ENCODE data around the gene MRPL34.
"Not testable (repeated sequence)": the region's sequence is repeated elsewhere in the genome, so short reads cannot be mapped to it uniquely, and the experiment has no call there.

The MRPL34 gene
- 13.8 to 32.2 reads per million in 2 donors for total RNA-seq

DNA sequence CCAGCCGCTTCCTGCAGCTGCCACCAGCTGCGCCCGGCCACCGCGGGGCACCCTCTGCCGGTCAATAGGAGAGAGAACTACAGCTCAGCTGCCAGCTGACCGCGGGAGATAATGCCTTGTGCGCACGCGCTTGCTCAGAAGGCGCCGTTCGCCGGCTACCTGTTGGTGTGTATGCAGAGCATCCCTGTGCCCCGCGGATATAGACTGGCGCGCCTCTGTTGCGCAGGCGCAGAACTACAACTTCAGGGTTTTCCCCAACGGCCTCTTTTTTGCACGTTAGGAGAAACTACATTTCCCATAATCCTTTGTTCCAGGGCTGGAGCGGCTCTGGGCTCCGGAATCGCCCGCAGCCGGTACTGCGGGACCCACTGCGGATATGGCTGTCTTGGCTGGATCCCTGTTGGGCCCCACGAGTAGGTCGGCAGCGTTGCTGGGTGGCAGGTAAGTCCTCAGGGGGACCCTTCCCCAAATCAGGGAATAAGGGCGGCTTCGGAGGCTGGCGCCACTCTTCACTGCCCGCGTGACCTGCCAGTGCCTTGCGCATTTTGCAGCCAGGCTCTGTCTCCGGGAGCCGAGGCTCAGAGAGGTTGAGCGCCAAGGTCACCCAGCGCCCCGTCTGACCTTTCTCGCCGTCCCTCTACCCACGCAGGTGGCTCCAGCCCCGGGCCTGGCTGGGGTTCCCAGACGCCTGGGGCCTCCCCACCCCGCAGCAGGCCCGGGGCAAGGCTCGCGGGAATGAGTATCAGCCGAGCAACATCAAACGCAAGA lies at the start of gene MRPL34:
TSS of gene MRPL34 (plus strand) at position 356 of the 768 bp plus-strand sequence. CDS start at position 377, 21 bp downstream.
- peak; percentile 85 for DNase-seq

DNA sequence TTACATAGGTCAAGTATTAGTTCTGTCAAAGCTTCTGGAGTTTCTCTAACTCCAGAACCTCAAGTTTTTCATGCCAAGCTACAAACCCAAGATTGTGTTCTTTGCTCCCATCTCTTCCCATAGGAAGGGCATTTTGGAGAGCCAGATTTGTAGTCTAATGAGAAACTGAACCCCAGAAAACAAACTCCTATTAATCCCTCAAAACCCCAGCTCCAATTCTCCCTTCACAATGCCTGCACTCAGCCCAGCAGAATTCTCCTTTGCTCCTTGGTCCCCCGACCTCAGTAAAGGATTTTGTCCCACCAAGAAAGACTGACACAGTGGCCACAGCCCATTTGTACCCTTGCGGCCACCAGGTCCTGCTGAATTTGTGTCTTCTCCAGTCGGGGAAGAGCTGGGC lies 49.5 kb upstream of the MRPL34 start:
- DNase-seq = no peak

DNA sequence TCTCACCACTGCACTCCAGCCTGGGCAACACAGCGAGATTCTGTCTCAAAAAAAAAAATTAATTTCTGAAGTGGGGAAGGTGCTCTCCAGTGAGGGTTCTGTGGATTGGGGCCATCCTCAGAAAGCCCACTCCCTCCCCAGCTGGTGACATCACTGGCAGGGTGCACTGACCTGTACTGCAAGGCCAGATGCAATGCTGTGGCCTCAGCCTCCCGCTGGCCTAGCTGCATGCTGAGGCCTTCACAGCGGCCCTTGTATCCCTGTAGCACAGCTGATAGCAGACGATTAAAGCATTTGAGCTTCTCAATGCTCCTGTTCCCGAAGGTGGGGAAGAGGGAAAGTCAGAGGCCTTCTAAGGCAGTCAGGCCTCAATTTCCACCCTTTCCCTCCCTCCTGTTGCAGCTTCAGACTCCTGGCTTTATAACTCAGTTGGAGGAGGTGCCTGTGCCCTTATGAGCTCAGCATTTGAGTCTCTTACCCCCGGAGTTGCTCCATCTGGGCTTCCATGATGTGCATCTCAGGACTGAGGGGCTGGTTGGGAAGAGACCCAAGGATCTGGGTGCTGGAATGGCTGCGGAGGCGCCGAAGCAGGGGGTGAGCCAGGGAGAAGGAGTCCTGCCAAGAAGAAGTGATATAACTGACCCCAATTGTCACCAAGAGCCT lies 46.4 kb upstream of the MRPL34 start:
- DNase-seq = no peak

DNA sequence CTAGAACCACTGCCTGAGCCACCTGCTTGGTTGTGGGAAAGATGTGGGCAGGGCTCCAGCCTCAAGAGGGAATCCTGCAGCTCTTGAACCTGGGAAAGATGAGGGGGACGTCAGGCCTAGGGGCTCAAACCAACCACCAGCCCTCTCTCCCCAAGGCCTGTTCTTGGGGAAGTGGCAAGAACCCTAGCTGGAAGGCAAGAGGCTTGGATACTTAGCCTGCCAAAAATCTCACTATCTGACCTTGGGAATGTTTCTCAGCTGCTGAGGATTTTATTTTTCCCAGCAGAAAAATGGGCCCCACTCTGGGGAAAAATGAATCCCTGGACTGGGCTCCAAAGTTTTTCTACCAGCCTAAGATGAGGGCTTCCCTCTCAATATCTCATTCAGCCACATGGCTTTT lies 45.7 kb upstream of the MRPL34 start:
- no peak for DNase-seq

DNA sequence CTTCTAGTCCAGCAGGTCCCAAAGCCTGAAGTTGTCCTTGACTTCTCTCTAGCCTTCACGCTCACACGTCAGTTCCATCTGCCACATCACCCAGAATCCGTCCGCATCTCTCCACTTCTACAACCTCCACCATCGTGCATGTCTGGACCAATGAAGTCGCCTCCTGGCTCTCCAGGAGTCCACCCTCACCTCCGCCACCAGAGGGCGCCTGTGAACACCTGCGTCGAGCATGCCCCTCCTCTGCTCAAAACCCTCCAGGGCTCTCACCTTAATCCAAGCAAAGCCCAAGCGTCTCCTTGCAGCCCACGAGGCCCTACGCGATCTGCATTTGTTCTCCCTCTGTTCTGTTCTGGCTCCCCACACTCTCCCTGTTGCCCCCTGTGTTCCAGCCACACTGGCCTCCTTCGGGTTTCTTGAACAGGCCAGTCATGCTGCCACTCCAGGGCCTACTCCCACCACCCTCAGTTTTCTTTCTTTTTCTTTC lies 44.8 kb upstream of the MRPL34 start:
- DNase-seq = peak; percentile 92

DNA sequence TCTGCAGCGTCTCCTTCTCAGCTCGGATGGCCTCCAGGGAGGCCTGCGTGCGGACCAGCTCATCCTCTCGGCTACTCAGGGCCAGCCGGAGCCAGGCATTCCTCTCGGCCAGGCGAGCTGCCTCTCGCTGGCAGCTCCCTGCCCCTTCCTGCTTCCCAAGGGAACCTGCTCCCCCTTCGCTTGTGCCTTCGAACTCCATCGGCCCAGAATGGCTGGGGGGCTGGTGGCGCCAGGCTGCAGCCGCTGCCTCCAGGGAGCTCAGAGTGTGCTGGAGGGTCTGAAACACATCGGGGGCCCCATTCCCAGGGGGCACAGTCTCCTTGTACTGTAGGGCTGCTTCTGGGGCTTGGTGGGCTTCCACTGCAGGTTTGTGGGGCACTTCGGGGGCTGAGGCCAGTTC lies 43.1 kb upstream of the MRPL34 start:
- DNase-seq = no peak

DNA sequence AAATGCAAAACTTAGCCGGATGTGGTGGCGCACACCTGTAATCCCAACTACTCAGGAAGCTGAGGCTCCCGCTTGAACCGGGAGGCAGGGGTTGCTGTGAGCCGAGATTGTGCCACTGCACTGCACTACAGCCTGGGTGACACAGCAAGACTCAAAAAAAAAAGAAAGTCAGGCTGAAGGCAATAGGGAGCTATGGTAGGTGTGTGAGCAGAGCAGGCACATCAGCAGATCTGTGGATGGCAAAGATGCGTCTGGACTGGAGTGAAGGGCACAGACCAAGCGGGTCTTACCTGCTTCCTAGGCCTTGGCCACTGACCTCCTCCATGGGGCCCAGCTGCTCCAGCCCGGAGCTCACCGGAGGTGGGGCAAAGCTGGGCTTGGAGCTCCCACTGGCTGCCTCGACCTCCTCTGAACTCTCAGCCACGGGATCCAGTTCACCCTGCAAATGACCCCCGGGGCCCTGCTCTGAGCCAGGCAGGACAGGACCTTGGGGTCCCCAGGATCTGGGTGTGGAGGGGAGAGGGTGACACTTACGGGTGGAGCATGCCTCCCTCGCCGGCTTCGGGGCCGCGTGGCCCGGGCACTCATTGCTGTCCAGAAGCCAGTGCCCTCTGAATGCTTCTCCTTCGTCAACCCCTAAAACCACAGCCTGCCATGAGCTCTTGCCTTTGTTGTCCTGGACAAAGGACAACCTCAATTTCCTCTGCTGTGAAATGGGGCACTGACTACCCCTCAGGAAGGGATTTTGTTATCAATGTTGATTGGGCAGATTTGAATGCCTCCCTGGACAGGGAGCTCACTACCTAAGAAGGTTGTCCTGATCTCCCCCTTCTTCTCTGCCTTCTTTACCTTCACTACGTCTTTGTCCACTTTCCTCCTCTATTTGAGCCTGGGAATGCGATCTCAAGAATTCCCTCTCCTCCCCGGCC lies 41.7 kb upstream of the MRPL34 start:
- DNase-seq = no peak

DNA sequence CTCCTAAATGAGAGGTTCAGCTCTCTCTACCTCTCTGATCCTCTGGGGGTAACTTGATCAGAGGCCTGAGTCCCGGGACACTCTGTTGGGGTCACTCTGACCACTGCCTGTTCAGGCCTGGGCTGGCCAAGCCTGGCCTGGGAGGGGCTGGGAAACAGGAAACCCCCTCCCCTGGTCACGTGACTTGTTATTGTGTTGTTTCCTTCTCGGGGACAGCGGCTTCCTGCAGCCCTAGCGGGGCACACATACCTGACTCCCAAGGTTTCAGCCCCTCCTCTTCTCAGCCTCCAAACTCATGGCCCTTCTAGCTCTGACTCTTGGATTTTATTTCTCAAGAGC lies 41.1 kb upstream of the MRPL34 start, which contains the start of gene USHBP1:
TSS of gene USHBP1 (minus strand) at position 105 of the 339 bp plus-strand sequence. CDS start 446 bp downstream, outside the sequence.
- no peak for DNase-seq

DNA sequence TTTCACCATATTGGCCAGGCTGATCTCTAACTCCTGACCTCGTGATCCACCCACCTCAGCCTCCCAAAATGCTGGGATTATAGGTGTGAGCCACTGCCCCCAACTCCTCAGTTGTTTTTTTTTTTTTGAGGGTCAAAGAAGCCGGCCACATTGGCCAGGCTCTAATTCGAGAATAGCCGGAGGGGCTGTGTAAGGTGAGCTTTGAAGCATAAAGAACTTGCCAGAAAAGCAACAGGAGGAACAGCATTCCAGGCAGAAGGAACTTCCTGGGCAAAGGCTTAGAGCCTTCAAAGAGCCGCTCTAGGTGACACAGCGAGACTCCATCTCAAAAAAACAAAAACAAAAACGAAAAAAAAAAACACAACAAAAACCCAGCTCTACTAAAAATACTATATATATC lies 39.6 kb upstream of the MRPL34 start:
- DNase-seq = no peak

DNA sequence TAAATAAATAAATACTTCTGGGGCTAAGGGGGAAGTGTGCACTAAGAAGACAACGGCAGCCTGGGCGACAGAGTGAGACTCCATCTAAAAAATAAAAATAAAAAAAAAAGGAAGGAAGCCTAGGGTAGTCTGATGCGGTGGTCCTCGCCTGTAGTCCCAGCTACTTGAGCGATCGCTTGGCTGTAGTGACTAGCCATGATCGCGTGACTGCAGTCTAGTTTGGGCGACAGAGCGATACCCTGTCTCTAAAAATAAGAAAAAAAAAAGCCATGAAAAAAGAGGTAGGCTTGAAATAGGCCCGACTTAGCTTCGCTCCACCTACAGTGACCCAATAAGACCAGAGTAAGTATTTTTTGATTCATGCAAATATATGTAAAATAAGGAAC lies 39.1 kb upstream of the MRPL34 start:
- DNase-seq = no peak

DNA sequence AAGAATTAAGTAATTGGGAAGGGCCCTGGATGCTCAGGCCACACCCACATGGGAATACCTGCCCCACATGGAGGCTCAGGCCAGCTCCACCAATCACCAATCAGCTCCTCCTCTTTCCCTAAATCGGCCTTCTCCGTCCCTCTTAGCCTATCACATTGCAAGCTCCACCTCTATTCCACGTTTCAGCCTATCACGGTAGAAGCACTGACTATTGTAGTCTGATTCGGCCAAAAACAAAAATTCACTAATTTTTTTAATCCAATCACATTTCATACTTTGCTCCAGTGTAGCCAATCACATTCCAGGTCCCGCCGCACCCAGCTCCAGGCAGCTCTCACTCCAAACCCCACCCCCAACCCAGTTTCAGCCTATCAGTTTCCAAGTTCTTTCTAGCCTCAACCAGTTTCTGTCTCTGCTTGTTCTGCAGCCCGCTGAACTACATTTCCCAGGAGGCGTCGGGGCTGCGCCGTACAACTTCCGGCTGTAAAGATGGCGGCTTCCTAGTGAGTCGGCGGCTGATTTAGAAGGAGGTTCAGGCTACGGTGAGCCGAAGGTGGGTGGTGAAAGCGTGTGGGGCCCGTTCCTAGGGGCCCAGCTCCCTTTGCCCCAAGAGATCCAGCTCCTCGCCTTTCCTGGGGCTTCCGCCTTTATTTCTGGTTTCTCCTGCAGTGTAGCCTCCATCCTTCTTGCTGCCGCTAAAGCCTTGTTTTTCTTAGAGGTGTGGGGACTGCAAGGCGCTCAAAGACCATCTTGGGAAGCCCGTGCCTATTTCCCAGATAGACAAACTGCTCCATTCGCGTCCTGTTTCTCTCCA lies 38.5 kb upstream of the MRPL34 start, which contains the start of gene BABAM1:
TSS of gene BABAM1 (plus strand) at position 469 of the 814 bp plus-strand sequence. CDS start 1,364 bp downstream, outside the sequence.
- DNase-seq = peak; percentile 87

DNA sequence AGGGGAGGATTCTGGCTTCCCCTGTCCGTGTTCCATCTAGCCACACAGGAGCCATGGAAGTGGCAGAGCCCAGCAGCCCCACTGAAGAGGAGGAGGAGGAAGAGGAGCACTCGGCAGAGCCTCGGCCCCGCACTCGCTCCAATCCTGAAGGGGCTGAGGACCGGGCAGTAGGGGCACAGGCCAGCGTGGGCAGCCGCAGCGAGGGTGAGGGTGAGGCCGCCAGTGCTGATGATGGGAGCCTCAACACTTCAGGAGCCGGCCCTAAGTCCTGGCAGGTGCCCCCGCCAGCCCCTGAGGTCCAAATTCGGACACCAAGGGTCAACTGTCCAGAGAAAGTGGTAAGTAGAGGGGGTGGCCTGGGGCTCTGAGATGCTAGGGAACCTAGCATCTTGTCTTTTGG lies 36.9 kb upstream of the MRPL34 start:
- DNase-seq = no peak

DNA sequence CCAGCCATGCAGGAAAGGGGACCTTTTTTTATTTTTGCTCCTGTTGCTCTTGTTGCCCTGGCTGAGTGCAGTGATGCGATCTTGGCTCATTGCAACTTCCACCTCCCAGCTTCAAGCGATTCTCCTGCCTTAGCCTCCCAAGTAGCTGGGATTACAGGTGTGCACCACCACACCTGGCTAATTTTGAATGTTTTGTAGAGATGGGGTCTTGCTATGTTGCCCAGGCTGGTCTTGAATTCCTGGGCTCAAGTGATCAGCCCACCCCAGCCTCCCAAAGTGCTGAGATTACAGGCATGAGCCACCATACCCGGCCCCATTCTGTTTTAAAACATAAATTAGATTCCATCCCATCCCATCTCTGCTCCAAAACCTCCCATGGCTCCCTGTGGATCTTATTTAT lies 30.8 kb upstream of the MRPL34 start:
- DNase-seq = not testable (repeated sequence)

DNA sequence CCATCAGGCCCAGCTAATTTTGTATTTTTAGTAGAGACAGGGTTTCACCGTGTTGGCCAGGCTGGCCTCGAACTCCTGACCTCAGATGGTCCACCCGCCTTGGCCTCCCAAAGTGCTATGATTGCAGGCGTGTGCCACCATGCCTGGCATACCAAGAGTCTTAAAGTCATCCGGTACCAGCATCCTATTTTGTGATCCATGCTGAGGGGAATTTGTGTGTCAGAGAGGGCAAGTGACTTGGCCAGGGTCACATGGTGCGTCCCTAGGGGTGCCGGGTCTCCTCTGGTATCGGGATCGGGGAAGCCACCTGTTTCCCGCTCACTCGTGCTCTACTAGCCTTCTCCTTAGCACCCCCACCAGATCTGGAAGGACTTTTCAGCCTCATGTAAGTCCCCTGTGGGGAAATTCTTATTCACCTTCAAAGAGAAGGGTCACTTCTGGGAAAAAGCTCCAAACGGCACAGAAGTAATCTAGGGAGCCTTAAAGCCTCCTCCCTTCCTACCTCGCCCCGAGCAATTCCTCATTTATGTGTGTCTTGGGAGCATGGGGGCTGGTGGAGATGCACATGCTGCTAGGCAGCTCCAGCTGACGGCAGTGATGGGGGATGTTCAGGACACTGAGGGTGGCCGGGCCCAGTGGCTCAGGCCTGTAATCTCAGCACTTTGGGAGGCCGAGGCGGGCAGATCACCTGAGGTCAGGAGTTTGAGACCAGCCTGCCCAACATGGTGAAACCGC lies 30.1 kb upstream of the MRPL34 start:
- DNase-seq = no peak

DNA sequence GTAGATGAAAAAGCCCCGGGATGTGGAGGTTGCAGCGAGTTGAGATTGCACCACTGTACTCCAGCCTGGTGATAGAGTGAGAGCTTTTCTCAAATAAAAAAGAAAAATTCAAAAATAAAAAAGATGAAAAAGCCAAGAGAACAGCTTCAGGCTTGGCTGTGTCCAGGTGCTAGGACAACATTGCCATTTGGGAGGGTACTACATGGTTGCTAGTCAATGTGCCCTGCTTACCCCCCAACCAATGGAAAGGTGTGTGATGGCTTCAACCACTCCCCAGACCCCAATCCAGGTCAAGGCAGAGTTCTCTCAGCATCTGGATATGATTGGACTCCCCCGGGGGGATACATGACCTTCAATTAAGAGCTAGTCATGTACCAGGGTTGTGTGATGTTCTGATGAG lies 26.2 kb upstream of the MRPL34 start:
- no peak for DNase-seq

DNA sequence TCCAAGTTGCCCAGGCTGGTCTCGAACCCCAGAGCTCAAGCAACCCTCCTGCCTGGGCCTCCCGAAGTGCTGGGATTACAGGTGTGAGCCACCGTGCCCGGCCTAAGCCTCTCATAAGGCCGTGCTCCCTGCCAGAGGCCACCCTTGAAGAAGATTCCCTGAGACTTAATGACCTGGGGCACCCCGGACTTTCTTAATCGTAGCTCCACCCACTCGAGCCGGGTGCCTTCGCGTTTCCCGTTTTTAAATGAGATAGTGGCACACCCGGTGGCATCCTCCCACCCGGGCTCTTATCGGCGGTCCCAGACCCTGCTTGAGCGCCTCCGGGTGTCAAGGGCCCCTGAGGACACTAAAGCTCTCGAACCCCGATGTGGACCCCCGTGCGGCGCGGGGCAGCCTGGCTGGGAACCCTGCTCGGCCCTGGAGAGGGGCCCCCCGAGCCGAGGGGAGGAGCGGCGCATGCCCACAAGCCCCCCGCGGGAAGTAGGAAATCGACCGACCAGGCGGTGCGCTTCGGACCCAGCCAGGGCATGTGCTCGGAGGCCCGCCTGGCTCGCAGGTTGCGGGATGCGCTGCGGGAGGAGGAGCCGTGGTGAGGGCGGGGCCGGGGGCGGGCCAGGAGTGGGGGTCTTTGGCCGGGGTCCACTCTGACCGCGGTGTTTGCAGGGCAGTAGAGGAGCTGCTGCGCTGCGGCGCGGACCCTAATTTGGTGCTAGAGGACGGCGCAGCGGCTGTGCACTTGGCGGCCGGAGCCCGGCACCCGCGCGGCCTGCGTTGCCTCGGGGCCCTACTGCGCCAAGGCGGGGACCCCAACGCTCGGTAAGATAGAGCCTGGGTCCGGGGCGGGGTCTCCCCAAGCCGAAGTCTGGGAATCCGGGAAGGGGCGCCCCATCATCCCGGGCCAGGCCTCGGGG lies 24.0 kb upstream of the MRPL34 start, which contains the start of gene ANKLE1:
TSS of gene ANKLE1 (plus strand) at position 511 of the 914 bp plus-strand sequence. CDS start at position 531, 20 bp downstream.
- DNase-seq = no peak

DNA sequence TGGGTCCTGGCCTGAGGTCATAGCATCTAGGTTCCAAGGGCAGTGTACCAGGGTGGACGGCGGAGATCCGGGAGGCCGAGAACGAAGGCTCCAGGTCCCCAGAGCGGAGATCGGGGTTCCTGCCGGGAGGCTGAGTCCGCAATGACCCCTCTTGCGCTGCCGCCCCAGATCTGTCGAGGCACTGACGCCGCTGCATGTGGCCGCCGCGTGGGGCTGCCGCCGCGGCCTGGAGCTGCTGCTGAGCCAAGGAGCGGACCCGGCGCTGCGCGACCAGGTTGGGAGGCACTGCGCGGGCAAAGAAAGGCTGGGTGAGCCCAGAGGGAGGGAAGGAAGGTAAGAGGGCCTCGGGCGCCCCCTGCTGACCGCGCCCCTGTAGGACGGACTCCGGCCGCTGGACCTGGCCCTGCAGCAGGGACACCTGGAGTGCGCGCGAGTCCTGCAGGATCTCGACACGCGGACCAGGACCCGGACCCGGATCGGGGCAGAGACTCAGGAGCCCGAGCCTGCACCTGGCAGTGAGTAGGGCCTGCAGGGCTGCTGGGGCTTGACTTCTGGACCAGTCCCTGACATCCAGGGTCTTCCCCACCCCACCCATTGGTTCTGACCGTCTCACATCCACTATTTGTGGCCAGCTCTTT lies 23.1 kb upstream of the MRPL34 start:
- DNase-seq = peak; percentile 72

DNA sequence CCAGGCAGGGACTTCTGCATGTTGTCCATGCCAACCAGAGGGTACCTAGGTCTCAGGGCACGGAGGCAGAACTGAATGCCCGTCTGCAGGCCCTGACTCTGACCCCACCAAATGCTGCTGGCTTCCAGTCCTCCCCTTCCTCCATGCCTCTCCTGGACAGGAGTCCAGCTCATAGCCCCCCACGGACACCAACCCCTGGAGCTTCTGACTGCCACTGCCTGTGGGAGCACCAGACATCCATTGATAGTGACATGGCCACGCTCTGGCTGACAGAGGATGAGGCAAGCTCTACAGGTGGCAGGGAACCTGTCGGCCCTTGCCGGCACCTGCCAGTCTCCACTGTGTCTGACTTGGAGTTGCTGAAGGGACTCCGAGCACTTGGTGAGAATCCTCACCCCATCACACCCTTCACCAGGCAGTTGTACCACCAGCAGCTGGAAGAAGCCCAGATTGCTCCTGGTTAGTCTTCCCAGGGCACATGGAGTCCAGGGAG lies 22.1 kb upstream of the MRPL34 start:
- DNase-seq = no peak

DNA sequence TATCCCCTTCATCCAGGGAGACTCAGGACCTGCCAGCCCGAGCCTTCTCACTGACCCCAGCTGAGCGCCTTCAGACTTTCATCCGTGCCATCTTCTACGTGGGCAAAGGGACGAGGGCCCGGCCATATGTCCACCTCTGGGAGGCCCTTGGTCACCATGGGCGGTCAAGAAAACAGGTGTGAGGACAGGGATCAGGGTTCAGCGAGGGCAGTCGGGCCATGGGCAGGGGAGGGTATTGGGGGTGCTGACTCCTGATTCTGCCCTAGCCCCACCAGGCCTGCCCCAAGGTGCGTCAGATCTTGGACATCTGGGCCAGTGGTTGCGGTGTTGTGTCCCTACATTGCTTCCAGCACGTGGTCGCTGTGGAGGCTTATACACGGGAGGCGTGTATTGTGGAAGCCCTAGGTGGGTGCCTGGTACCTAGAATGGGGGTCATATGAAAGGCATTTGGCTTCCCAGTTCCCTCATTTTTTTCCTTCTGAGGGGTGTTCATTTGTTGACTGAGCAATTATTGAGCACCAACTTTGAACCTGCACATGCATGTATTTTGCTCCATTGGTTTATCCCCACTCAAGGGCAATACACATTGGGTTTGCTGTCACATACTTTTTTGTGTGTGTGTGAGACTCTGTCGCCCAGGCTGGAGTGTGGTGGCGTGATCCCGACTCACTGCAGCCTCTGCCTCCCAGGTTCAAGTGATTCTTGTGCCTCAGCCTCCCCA lies 20.1 kb upstream of the MRPL34 start:
- DNase-seq = no peak

Data from T-helper 9 cell (primary cell).